22Rv1 (cell line): ENCODE results near the gene ARHGEF10L.

Source experiments
- ZFX ChIP-seq: fragments of 450-650 bp; IDR thresholded peaks from 2 replicates; pipeline ENCODE4 v1.6.1; 2017; ENCODE audit warnings: antibody characterized with exemption, borderline replicate concordance
- TF ChIP-seq, protein P1 (sequence below): fragments of 450-650 bp; IDR thresholded peaks from 2 replicates; pipeline ENCODE4 v1.5.1; 2017; ENCODE audit warnings: mild to moderate bottlenecking

DNA sequence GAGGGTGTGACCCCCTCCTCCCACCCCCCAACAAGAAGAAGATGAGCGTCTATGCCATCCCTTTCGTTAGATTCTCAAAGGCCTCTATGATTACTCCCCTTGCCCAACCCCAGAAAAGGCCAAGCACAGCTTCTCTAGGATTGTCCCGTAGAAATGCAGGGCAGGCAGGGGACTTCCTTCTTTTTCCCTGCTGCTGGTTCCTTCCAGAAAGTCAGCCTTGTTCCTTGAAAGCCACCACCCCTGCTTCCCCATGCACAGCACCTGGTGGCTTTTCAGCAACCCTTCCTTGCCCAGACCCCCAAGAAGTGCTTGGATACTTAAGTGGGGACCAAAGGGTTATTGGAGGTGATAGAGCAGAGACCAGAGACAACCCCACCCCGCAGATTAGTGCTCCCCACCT lies 75.1 kb downstream of the ARHGEF10L start:
- TF ChIP-seq, protein P1, sequence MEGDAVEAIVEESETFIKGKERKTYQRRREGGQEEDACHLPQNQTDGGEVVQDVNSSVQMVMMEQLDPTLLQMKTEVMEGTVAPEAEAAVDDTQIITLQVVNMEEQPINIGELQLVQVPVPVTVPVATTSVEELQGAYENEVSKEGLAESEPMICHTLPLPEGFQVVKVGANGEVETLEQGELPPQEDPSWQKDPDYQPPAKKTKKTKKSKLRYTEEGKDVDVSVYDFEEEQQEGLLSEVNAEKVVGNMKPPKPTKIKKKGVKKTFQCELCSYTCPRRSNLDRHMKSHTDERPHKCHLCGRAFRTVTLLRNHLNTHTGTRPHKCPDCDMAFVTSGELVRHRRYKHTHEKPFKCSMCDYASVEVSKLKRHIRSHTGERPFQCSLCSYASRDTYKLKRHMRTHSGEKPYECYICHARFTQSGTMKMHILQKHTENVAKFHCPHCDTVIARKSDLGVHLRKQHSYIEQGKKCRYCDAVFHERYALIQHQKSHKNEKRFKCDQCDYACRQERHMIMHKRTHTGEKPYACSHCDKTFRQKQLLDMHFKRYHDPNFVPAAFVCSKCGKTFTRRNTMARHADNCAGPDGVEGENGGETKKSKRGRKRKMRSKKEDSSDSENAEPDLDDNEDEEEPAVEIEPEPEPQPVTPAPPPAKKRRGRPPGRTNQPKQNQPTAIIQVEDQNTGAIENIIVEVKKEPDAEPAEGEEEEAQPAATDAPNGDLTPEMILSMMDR = no peak
- no peak for TF ChIP-seq ZFX
